CD1c-positive myeloid dendritic cell (primary cell): ENCODE measurements around the gene RAD50.
"Not testable (repeated sequence)": the region's sequence is repeated elsewhere in the genome, so short reads cannot be mapped to it uniquely, and the experiment has no call there.

ENCODE experiments used
- DNase-seq: peaks from one replicate; pipeline ENCODE4 v3.0.0-alpha.2; 2016; ENCODE audit errors: extremely low spot score

RAD50 gene

GRCh38 chr5:132675936-132676689 lies 119.3 kb downstream of the RAD50 start:
- no peak for DNase-seq

GRCh38 chr5:132677191-132677590 lies 120.4 kb downstream of the RAD50 start:
- DNase-seq = no peak

- no peak for DNase-seq
These were observed 121.1 kb downstream of the RAD50 start for GRCh38 chr5:132677682-132678400.

- DNase-seq = no peak
These were observed 122.0 kb downstream of the RAD50 start for GRCh38 chr5:132678735-132679134.

GRCh38 chr5:132679166-132679565 lies 122.4 kb downstream of the RAD50 start:
- DNase-seq = no peak

GRCh38 chr5:132679717-132680380 lies 123.1 kb downstream of the RAD50 start:
- no peak for DNase-seq

- no peak for DNase-seq
These were observed 124.2 kb downstream of the RAD50 start for GRCh38 chr5:132680780-132681475.

- DNase-seq = no peak
These were observed 124.7 kb downstream of the RAD50 start for GRCh38 chr5:132681476-132681831.

GRCh38 chr5:132681983-132682382 lies 125.2 kb downstream of the RAD50 start:
- DNase-seq = no peak

GRCh38 chr5:132684491-132684890 lies 127.7 kb downstream of the RAD50 start:
- DNase-seq = no peak

GRCh38 chr5:132684922-132685720 lies 128.3 kb downstream of the RAD50 start:
- DNase-seq = no peak

- DNase-seq = no peak
These were observed 129.4 kb downstream of the RAD50 start for GRCh38 chr5:132686193-132686592.

- DNase-seq = no peak
These were observed 131.2 kb downstream of the RAD50 start for GRCh38 chr5:132687995-132688394.

- DNase-seq = no peak
These were observed 132.0 kb downstream of the RAD50 start for GRCh38 chr5:132688536-132689339.

GRCh38 chr5:132689513-132689912 lies 132.7 kb downstream of the RAD50 start:
- DNase-seq = no peak

- no peak for DNase-seq
These were observed 133.4 kb downstream of the RAD50 start for GRCh38 chr5:132690156-132690555.

- not testable (repeated sequence) for DNase-seq
These were observed 135.2 kb downstream of the RAD50 start for GRCh38 chr5:132691755-132692631.

- DNase-seq = no peak
These were observed 135.8 kb downstream of the RAD50 start for GRCh38 chr5:132692632-132692967.
